Prostate gland (tissue), 2 donors: ENCODE data around the gene SPATC1L.

Experiments
- CTCF ChIP-seq, 4 experiments: fragments of 200-600 bp in 2 of 4; fragments of 450-650 bp in 2 of 4; sonication (generic) in 2 of 4; IDR thresholded peaks; 1 replicate in 3 of 4; 2 replicates in 1 of 4; pipeline ENCODE4 v1.5.1; 2016 to 2019; ENCODE audit warnings: antibody characterized with exemption in 4 of 4, mild to moderate bottlenecking in 2 of 4, moderate library complexity in 2 of 4
- POLR2A ChIP-seq: fragments of 450-650 bp; IDR thresholded peaks from one replicate; pipeline ENCODE4 v1.6.1; 2016; ENCODE audit warnings: antibody characterized with exemption, mild to moderate bottlenecking

- no peak for TF ChIP-seq CTCF (IDR thresholded peaks at IDR 0.05)
- TF ChIP-seq POLR2A, result no peak
These were observed 34.2 kb downstream of the SPATC1L start for GRCh38 chr21:46150073-46150472.
